Renal pelvis (tissue), 12 donors: ENCODE results near the gene SLFN12. TPM values are rescaled to one million over a fixed set of nuclear protein-coding genes. Genes with fewer than 3 reads are reported as not detected.
"Not testable (repeated sequence)": the region's sequence is repeated elsewhere in the genome, so short reads cannot be mapped to it uniquely, and the experiment has no call there.

Source experiments
- DNase-seq: peaks from one replicate; pipeline ENCODE4 v3.0.0-alpha.2; 2013
- long read RNA-seq, 16 experiments: transcript quantifications; one replicate each; lab custom pipeline, GENCODE V29; 2026
- polyA plus RNA-seq, 3 donors: library from polyadenylated mRNA; unstranded; fragments of 120-200 nt; gene quantifications; one replicate each; pipeline ENCODE4 v1.2.1, GENCODE V29; 2013; ENCODE audit not compliant: insufficient read length in 3 of 3

SLFN12 gene
- polyA plus RNA-seq: 10 to 100 TPM; 13.7 to 20.2 (median 14.2) TPM
- long read RNA-seq, donor 1, partial matches to known transcripts: 0 of 2 reads
- long read RNA-seq, donor 1, other reads (novel, unspliced or antisense): 0 of 2 reads
- long read RNA-seq, donor 2, partial matches to known transcripts: 0 of 3 reads
- long read RNA-seq, donor 2, other reads (novel, unspliced or antisense): 0 of 3 reads
- long read RNA-seq, donor 3, partial matches to known transcripts: 0 of 1 reads
- long read RNA-seq, donor 3, other reads (novel, unspliced or antisense): 0 of 1 reads
- long read RNA-seq, donor 4, partial matches to known transcripts: 0 of 1 reads
- long read RNA-seq, donor 4, other reads (novel, unspliced or antisense): 0 of 1 reads
- long read RNA-seq, donor 5, partial matches to known transcripts: 0 of 1 reads
- long read RNA-seq, donor 5, other reads (novel, unspliced or antisense): 0 of 1 reads
- long read RNA-seq, donor 6, partial matches to known transcripts: 0 of 2 reads
- long read RNA-seq, donor 6, other reads (novel, unspliced or antisense): 0 of 2 reads
- long read RNA-seq, donor 7, partial matches to known transcripts: 0 of 1 reads
- long read RNA-seq, donor 7, other reads (novel, unspliced or antisense): 0 of 1 reads
- long read RNA-seq, donor 8: 0 reads
- long read RNA-seq, donor 9, partial matches to known transcripts: 0 of 2 reads
- long read RNA-seq, donor 9, other reads (novel, unspliced or antisense): 0 of 2 reads
- long read RNA-seq, donor 10, partial matches to known transcripts: 0 of 1 reads
- long read RNA-seq, donor 10, other reads (novel, unspliced or antisense): 0 of 1 reads
- long read RNA-seq, donor 11, partial matches to known transcripts: 0 of 1 reads
- long read RNA-seq, donor 11, other reads (novel, unspliced or antisense): 0 of 1 reads
- long read RNA-seq, donor 12, partial matches to known transcripts: 0 of 5 reads
- long read RNA-seq, donor 12, other reads (novel, unspliced or antisense): 0 of 5 reads
- long read RNA-seq, donor 13: 0 reads
- long read RNA-seq, donor 14: 0 reads
- long read RNA-seq, donor 15: 0 reads
- long read RNA-seq, donor 16, partial matches to known transcripts: 0 of 5 reads
- long read RNA-seq, donor 16, other reads (novel, unspliced or antisense): 0 of 5 reads

- peak; percentile 96 for DNase-seq
Measured at GRCh38 chr17:35432176-35433074, at the start of gene SLFN12. Gene SLFN12, minus strand, starts transcription at chr17:35432500. Its CDS starts 9,472 bp downstream, at chr17:35423028.

DNA sequence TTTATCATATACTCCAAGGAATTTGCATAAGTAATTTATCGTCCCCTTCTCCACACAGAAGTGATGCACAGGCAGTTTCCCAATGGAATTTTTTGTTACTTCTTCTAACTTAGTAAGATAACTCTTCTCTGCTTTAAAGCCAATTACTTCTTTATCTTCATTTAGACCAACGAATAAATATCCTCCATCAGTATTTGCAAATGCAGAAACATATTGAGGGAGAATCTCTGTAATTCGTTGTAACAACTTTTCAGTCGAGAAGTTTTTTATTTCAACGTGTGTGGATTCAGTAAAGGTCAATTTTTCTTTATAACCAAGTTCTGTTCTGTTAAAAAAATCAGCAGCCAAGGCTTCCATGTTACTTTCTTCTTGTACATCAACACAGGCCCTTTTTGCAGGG lies 47.0 kb upstream of the SLFN12 start:
- no peak for DNase-seq

DNA sequence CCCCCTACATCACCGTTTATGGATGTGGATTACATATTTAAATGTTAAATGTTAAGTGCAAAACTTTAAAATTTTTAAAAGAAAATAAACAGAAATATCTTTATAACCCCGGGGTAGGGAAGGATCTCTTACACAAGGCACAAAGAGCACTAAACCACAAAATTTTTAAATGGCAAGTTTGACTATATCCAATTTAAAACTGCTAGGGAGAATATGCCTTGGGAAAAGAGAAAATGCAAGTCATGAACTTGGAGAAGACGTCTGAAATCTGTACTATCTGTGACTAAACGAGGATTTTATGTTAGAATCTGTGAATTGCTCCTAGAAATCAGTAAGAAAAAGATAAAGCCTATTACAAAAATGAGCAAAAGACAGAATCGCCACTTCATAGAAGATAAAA lies 44.9 kb upstream of the SLFN12 start:
- DNase-seq: no peak

DNA sequence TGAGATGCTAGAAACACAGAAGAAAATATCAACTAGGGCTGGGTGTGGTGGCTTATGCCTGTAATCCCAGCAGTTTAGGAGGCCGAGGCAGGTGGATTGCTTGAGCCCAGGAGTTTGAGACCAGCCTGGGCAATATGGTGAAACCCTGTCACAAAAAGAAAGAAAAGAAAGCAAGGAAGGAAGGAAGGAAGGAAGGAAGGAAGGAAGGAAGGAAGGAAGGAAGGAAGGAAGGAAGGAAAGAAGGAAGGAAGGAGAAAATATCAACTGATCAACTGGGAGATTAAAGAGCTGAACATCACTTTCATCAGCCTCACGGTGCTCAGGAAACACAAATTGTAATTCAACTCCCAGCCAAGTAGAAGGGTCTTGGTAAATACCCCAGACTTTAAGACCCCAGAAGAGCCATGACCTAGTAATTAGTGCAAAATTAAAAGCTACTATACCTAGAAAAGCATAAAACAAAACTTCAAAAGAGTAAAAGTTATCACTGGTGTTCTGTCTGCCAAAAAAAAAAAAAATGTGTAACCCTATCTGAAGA lies 44.1 kb upstream of the SLFN12 start:
- no peak for DNase-seq

DNA sequence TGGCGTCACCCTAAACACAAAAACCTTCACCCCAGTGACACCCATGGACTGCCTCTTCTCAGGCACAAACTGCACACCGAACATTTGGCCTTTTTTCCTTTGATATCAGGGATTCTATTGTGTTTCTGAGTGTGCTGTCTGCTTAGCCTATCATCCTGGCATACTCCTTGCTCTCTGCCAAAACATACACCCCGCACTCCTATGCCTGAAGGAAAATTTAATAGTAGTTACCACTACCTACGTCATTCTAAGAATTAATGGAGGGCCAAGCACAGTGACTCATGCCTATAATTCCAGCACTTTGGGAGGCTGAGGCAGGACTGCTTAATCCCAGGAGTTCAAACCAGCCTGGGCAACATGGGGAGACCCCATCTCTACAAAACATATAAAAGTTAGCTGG lies 36.2 kb upstream of the SLFN12 start:
- no peak for DNase-seq

- DNase-seq: no peak
Measured at GRCh38 chr17:35467824-35468223, 35.5 kb upstream of the SLFN12 start.

GRCh38 chr17:35460354-35460851 lies 28.1 kb upstream of the SLFN12 start:
- DNase-seq: peak; percentile 43

- DNase-seq: not testable (repeated sequence)
Measured at GRCh38 chr17:35454035-35454434, 21.7 kb upstream of the SLFN12 start.

DNA sequence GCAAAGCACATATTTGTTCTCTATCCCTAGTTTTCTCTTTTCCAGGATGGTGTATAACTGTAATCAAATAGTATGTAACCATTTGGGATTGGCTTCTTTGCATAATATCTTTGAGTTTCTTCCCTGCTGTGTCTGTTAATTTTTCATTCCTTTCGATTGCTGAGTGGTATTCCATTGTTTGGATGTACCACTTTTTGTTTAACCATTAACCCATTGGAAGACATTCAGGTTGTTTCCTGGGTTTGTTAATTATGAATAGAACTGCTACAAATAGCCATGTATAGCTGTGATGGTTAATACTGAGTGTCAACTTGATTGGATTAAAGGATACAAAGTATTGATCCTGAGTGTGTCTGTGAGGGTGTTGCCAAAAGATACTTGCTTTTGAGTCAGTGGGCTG lies 20.9 kb upstream of the SLFN12 start:
- DNase-seq: no peak

DNA sequence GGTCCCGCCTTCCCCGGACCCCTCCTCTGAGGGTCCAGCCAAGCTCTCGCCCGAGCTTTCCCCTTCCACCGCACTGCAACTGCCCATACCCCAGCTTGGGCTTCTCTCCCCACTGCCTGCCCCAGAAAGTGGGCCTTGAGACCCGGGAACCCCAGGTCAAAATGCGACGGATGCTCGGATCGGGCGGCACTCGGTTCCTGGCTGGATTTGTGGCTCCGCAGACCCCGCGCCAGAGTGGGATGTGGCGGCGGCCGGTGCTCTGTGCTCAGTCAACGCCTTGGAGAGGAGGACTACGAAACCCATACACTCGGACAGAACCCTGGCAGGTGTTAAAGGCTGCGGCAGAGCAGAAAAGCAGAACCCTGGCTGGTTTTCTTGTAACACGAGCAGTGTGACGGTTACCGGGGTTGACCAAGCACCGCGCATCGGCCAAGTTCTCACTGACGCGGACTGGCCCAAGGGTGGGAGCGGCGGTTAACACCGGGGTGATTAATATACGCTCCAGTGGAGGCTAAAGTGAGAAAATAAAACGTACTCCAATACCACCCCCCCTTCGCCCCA lies 17.2 kb upstream of the SLFN12 start:
- peak; percentile 54 for DNase-seq

DNA sequence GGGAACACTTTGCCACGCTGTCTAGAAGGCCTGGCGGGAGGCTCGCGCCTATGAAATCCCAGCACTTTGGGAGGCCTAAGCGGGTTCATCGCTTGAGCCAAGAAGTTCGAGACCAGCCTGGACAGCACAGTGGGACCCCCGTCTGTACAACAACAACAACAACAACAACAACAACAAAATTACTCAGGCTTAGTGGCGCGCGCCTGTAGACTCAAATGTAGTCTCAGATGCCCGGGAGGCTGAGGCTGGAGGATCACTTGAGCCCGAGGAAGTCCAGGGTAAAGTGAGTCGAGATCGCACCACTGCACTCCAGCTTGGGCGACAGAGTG lies 16.6 kb upstream of the SLFN12 start:
- DNase-seq: no peak

DNA sequence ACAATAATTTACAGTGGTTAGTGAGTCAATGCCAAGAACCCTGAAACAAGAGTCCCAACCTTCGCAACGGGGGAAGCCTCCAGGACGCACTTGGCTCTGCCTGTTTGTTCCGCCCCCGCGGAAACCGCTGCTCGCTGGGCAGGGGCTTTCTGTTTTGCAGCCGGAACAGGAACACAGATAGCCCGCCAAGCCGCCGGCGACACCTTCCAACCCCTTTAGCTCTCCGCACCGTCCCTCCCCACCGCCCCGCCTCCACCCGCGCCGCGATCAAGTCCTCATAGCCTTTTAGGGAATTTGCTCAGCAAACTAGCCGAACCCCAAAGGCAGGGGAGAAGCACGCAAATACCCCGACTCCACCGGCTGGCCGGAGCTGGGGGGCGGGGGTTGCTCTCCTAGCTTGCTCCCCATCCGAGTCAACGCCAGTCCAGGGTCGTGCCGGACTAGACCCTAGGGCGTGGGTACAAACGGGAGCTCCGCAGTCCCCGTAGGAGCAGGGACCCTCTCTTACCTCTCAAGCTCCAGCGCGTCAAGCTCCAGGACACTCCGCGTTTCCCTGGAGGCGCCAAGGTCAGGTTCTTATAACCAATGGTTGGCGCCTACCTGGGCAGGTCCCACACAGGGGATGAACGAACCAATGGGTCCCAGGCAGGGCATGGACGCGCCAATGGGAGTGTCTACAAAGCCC lies 16.1 kb upstream of the SLFN12 start, which contains the start of gene SLFN13:
SLFN13 (minus strand) TSS at position 553 of the 685 bp plus-strand sequence. CDS start 3,086 bp downstream, outside the sequence.
- peak; percentile 84 for DNase-seq

GRCh38 chr17:35447499-35447898 lies 15.2 kb upstream of the SLFN12 start:
- DNase-seq: no peak

DNA sequence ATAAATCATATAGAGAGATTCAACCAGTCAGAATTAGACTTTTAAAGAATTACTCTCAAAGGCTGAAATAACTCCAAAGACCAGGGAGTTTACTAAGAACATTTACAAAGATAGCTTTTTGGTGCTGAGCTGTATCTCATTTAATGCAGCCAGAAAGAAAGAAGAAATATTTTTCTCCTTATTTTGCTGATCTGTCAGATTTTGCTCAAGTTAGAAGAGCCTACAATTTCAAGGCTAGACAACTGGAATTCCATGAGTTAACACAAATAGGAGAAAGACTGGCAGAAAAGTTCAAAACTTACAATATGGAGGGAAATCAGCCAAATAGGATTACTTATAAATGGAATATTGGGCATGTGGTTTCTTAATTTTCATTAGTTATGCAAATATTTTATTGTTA lies 6.1 kb upstream of the SLFN12 start:
- no peak for DNase-seq

GRCh38 chr17:35433075-35433894 lies 985 bp upstream of the SLFN12 start:
- DNase-seq: peak; percentile 89

DNA sequence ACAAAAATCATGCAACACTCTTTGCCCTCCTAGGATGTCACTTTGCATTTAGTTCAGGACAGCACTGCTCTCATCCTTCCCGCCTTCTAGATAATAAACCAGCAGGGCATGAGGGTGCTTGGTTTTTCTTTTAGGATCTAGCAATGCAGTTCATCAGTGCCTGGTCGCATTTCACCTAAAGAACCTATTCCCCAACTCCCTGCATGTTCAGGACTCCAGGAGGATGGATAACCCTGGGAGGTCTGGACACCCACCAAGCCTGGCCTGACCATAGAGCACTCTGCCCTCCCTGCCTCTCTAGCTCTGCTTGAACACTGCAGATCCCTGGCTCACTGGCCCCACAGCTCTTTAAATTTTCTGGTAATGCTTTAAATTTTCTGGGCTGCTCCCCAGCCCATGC lies 2.6 kb downstream of the SLFN12 start:
- no peak for DNase-seq

- DNase-seq: no peak
Measured at GRCh38 chr17:35428229-35428628, 4.1 kb downstream of the SLFN12 start.

GRCh38 chr17:35423761-35424160 lies 8.5 kb downstream of the SLFN12 start:
- no peak for DNase-seq

DNA sequence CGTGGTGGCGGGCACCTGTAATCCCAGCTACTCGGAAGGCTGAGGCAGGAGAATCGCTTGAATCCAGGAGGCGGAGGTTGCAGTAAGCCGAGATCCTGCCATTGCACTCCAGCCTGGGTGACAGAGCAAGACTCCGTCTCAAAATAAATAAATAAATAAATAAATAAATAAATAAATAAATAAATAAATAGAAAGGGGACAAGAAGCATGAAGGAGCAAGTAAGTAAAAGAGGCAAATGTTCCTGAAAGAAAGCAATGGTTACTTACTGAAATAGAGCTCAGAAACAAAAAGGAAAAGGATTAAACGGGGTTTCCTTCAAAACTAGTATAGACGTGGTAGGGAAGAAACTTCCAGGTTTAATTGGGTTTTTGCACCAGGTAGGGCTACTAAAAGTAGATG lies 11.2 kb downstream of the SLFN12 start:
- not testable (repeated sequence) for DNase-seq
